Immature natural killer cell (primary cell): Measurements from ENCODE around the gene TLE6. TPM values are rescaled to one million over a fixed set of nuclear protein-coding genes. Genes with fewer than 3 reads are reported as not detected.

Experiments
- DNase-seq, 3 donors: peaks; one replicate each; pipeline ENCODE4 v3.0.0; 2022; ENCODE audit warnings: mixed read lengths in 1 of 3
- H3K27ac Mint-ChIP-seq, 6 donors: one replicate each; pipeline ENCODE4 v1.8.0; 2020; ENCODE audit warnings: mixed read lengths in 6 of 6, mild to moderate bottlenecking in 5 of 6, inconsistent platforms in 4 of 6, moderate library complexity in 3 of 6
- H3K27me3 Mint-ChIP-seq, 3 donors: one replicate each; pipeline ENCODE4 v1.8.0; 2020 to 2021; ENCODE audit warnings: low read depth in 3 of 3, mild to moderate bottlenecking in 3 of 3, mixed read lengths in 3 of 3, moderate library complexity in 3 of 3, inconsistent platforms in 1 of 3
- H3K36me3 Mint-ChIP-seq, 3 donors: one replicate each; pipeline ENCODE4 v1.8.0; 2020; ENCODE audit warnings: mixed read lengths in 3 of 3, inconsistent platforms in 2 of 3, mild to moderate bottlenecking in 2 of 3
- H3K4me1 Mint-ChIP-seq, 2 donors: one replicate each; pipeline ENCODE4 v1.8.0; 2020; ENCODE audit warnings: inconsistent platforms in 2 of 2, mild to moderate bottlenecking in 2 of 2, mixed read lengths in 2 of 2, moderate library complexity in 1 of 2
- H3K4me3 Mint-ChIP-seq, 5 donors: one replicate each; pipeline ENCODE4 v1.8.0; 2020; ENCODE audit warnings: mild to moderate bottlenecking in 5 of 5, mixed read lengths in 5 of 5, inconsistent platforms in 3 of 5, moderate library complexity in 3 of 5
- H3K9me3 Mint-ChIP-seq, 6 donors: one replicate each; pipeline ENCODE4 v1.8.0; 2020; ENCODE audit warnings: mild to moderate bottlenecking in 6 of 6, mixed read lengths in 6 of 6, inconsistent platforms in 4 of 6, moderate library complexity in 3 of 6
- polyA plus RNA-seq, 3 donors: library from polyadenylated mRNA; unstranded; fragments of 300-500 nt; fragmentation: Illumina TruSeq; gene quantifications; one replicate each; pipeline ENCODE4 v1.2.3, GENCODE V29; 2021

Gene TLE6
- polyA plus RNA-seq, 3 donors from 2014 or later = 0.34 to 2.3 (median 1.8) TPM

DNA sequence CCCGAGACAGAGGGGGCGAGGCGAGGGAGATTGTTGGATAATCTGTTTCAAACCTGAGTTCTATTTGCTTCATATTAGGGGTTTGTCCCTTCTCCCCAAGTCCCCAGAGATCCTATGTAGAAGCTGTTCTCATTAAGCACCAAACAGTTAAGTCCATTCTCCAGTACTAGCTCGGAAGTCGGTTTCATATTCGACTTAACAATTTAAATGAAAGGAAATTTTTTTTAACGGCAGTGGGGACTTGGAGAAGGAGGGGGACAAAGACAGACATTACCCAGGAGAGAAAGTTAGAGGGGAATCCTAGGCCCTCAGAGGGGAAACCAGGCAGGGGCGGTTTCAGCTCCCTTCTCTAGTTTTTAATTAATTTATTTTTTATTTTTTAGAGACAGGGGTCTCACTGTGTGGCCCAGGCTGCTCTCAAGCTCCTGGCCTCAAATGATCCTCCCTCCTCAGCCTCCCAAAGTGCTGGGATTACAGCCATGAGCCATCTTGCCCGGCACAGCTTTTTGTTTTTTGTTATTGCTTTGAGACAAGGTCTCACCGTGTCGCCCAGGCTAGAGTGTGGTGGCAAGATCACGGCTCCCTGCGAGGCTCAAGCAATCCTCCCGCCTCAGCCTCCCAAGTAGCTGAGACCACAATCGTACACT is 65.4 kb downstream of the TLE6 start:
- no peak overlapping the region for H3K27ac Mint-ChIP-seq
- peaks cover 8 to 11% of the 10 kb centered on the region in 2 donors for H3K4me1 Mint-ChIP-seq
- peaks cover 0 to 6% (median 6%) of the 10 kb centered on the region in 3 donors for H3K27me3 Mint-ChIP-seq
- no peaks in the 10 kb centered on the region for H3K9me3 Mint-ChIP-seq
- no peak for DNase-seq
- H3K36me3 Mint-ChIP-seq = no peaks in the 10 kb centered on the region
- no peak overlapping the region for H3K4me3 Mint-ChIP-seq

Other genes starting within 250 kb of the TLE6 start
- 10 to 100 TPM; 43.8 to 63.7 (median 46.8) TPM for gene SLC39A3, start 237.5 kb upstream of the TLE6 start, polyA plus RNA-seq
- 10 to 100 TPM; 32.1 to 47.6 (median 34.3) TPM for gene SGTA, start 194.3 kb upstream of the TLE6 start, polyA plus RNA-seq
- gene THOP1, start 192.1 kb upstream of the TLE6 start, polyA plus RNA-seq = 10 to 100 TPM; 20.0 to 39.9 (median 31.6) TPM
- gene ZNF554, start 157.7 kb upstream of the TLE6 start, polyA plus RNA-seq = 1 to 10 TPM in 1 of 3 donors, under 1 TPM in 1, not detected in 1; 0.87 to 4.1 TPM
- gene ZNF555, start 136.1 kb upstream of the TLE6 start, polyA plus RNA-seq = 1 to 10 TPM; 3.2 to 7.1 (median 3.8) TPM
- not detected for gene ZNF556, start 110.2 kb upstream of the TLE6 start, polyA plus RNA-seq
- gene ZNF57, start 76.6 kb upstream of the TLE6 start, polyA plus RNA-seq = 1 to 10 TPM; 3.4 to 8.5 (median 3.7) TPM
- 1 to 10 TPM in 2 of 3 donors, not detected in 1; 1.1 to 2.1 TPM for gene ZNF77, start 32.6 kb upstream of the TLE6 start, polyA plus RNA-seq
- 1 to 10 TPM; 1.2 to 2.4 (median 1.3) TPM for gene TLE2, start 51.7 kb downstream of the TLE6 start, polyA plus RNA-seq
- 100 to 1,000 TPM; 382 to 635 (median 466) TPM for gene TLE5, start 84.9 kb downstream of the TLE6 start, polyA plus RNA-seq
- under 1 TPM in 1 of 3 donors, not detected in 2; 0.09 TPM for gene GNA11, start 116.8 kb downstream of the TLE6 start, polyA plus RNA-seq
- gene GNA15, start 158.5 kb downstream of the TLE6 start, polyA plus RNA-seq = 1 to 10 TPM in 2 of 3 donors, under 1 TPM in 1; 0.25 to 2.8 (median 2.3) TPM
- 100 to 1,000 TPM; 238 to 344 (median 258) TPM for gene S1PR4, start 201.2 kb downstream of the TLE6 start, polyA plus RNA-seq
- gene NCLN, start 208.4 kb downstream of the TLE6 start, polyA plus RNA-seq = 10 to 100 TPM; 22.8 to 58.8 (median 55.2) TPM
- not detected for gene CELF5, start 247.1 kb downstream of the TLE6 start, polyA plus RNA-seq